ENCODE measurements around the gene PLCL1.

PLCL1 gene

GRCh38 chr2:197891897-197892442, 87.6 kb downstream of the PLCL1 start:
- DNase-seq: no peak

GRCh38 chr2:197893403-197894177, 89.2 kb downstream of the PLCL1 start:
- DNase-seq: no peak

GRCh38 chr2:197894751-197895274, 90.4 kb downstream of the PLCL1 start:
- DNase-seq: no peak

- DNase-seq: no peak
These were observed 93.7 kb downstream of the PLCL1 start for GRCh38 chr2:197897960-197898678.

GRCh38 chr2:197904446-197904845, 100.1 kb downstream of the PLCL1 start:
- no peak for DNase-seq

GRCh38 chr2:197908156-197908555, 103.8 kb downstream of the PLCL1 start:
- DNase-seq: no peak

GRCh38 chr2:197908990-197909776, 104.8 kb downstream of the PLCL1 start:
- no peak for DNase-seq

- no peak for DNase-seq
These were observed 107.3 kb downstream of the PLCL1 start for GRCh38 chr2:197911667-197912066.

GRCh38 chr2:197913084-197913483, 108.7 kb downstream of the PLCL1 start:
- no peak for DNase-seq

GRCh38 chr2:197914778-197915177, 110.4 kb downstream of the PLCL1 start:
- no peak for DNase-seq

GRCh38 chr2:197915548-197916265, 111.3 kb downstream of the PLCL1 start:
- DNase-seq: no peak

GRCh38 chr2:197919487-197919886, 115.1 kb downstream of the PLCL1 start:
- no peak for DNase-seq

GRCh38 chr2:197920088-197920487, 115.7 kb downstream of the PLCL1 start:
- no peak for DNase-seq

- no peak for DNase-seq
These were observed 116.3 kb downstream of the PLCL1 start for GRCh38 chr2:197920592-197921201.

GRCh38 chr2:197924483-197924882, 120.1 kb downstream of the PLCL1 start:
- no peak for DNase-seq

GRCh38 chr2:197925204-197925603, 120.8 kb downstream of the PLCL1 start:
- no peak for DNase-seq

GRCh38 chr2:197925976-197926375, 121.6 kb downstream of the PLCL1 start:
- no peak for DNase-seq

GRCh38 chr2:197926673-197927072, 122.3 kb downstream of the PLCL1 start:
- DNase-seq: no peak

GRCh38 chr2:197927994-197928393, 123.6 kb downstream of the PLCL1 start:
- DNase-seq: no peak

- no peak for DNase-seq
These were observed 124.9 kb downstream of the PLCL1 start for GRCh38 chr2:197929008-197929885.

- no peak for DNase-seq
These were observed 125.5 kb downstream of the PLCL1 start for GRCh38 chr2:197929886-197930227.

Data from NCI-H524 treated with DMSO at 0.1 percent for 48 hours (cell line).